HEK293T (cell line): ENCODE measurements around the gene ENPP6.

Experiments
- CTCF ChIA-PET: fragments of 350-600 bp; formaldehyde crosslinking; extraction: SDS; loops from one replicate; lab custom pipeline; 2021; ENCODE audit warnings: antibody characterized with exemption, inconsistent platforms; lab: Yijun Ruan, JAX
- POLR2A ChIA-PET: fragments of 350-600 bp; formaldehyde crosslinking; extraction: SDS; loops from one replicate; lab custom pipeline; 2020; ENCODE audit warnings: antibody characterized with exemption, inconsistent platforms; lab: Yijun Ruan, JAX
- DNase-seq: peaks from one replicate; pipeline ENCODE4 v3.0.0; 2012; ENCODE audit warnings: mixed read lengths; ENCODE audit errors: extremely low spot score
- ARNT ChIP-seq: fragments of 450-650 bp; IDR thresholded peaks from 2 replicates; pipeline ENCODE4 v1.6.1; 2017; ENCODE audit warnings: mild to moderate bottlenecking
- BHLHE40 ChIP-seq: fragments of 450-650 bp; IDR thresholded peaks from 2 replicates; pipeline ENCODE4 v1.6.1; 2016; ENCODE audit warnings: mild to moderate bottlenecking, moderate library complexity, borderline replicate concordance
- CTBP1 ChIP-seq: fragments of 450-650 bp; IDR thresholded peaks from 2 replicates; pipeline ENCODE4 v1.6.1; 2016; ENCODE audit warnings: borderline replicate concordance
- ELF4 ChIP-seq: fragments of 450-650 bp; IDR thresholded peaks from 2 replicates; pipeline ENCODE4 v1.6.1; 2017; ENCODE audit warnings: antibody characterized with exemption
- FOXA1 ChIP-seq: fragments of 450-650 bp; IDR thresholded peaks from 2 replicates; pipeline ENCODE4 v1.6.1; 2016; ENCODE audit warnings: mild to moderate bottlenecking
- FOXK2 ChIP-seq: fragments of 450-650 bp; IDR thresholded peaks from 2 replicates; pipeline ENCODE4 v1.6.1; 2016; ENCODE audit warnings: mild to moderate bottlenecking
- FOXM1 ChIP-seq: fragments of 450-650 bp; IDR thresholded peaks from 2 replicates; pipeline ENCODE4 v1.6.1; 2017; ENCODE audit warnings: mild to moderate bottlenecking, borderline replicate concordance
- HDGF ChIP-seq: fragments of 450-650 bp; IDR thresholded peaks from 2 replicates; pipeline ENCODE4 v1.6.1; 2017; ENCODE audit warnings: antibody characterized with exemption, borderline replicate concordance
- L3MBTL2 ChIP-seq: fragments of 450-650 bp; conservative IDR thresholded peaks from 2 replicates; pipeline ENCODE4 v1.6.1; 2016; ENCODE audit warnings: mild to moderate bottlenecking
- LEF1 ChIP-seq: fragments of 450-650 bp; IDR thresholded peaks from 2 replicates; pipeline ENCODE4 v1.6.1; 2017; ENCODE audit warnings: mild to moderate bottlenecking, borderline replicate concordance
- NFRKB ChIP-seq: fragments of 450-650 bp; IDR thresholded peaks from 2 replicates; pipeline ENCODE4 v1.6.1; 2016; ENCODE audit warnings: mild to moderate bottlenecking, moderate library complexity
- SP1 ChIP-seq: fragments of 450-650 bp; IDR thresholded peaks from 2 replicates; pipeline ENCODE4 v1.6.1; 2017
- SUZ12 ChIP-seq: fragments of 450-650 bp; IDR thresholded peaks from 2 replicates; pipeline ENCODE4 v1.6.1; 2016; ENCODE audit warnings: mild to moderate bottlenecking
- TARDBP ChIP-seq: fragments of 450-650 bp; IDR thresholded peaks from 2 replicates; pipeline ENCODE4 v1.6.1; 2016
- ZNF384 ChIP-seq: fragments of 450-650 bp; IDR thresholded peaks from 2 replicates; pipeline ENCODE4 v1.6.1; 2016
- TF ChIP-seq, protein P1 (sequence below): fragments of 450-650 bp; IDR thresholded peaks from 2 replicates; pipeline ENCODE4 v1.6.1; 2016

The ENPP6 gene

GRCh38 chr4:184154199-184154598 lies 63.5 kb downstream of the ENPP6 start:
- ChIA-PET POLR2A (no interaction called here), CTCF (no interaction called here)
- no peak for TF ChIP-seq TARDBP
- no peak for TF ChIP-seq LEF1
- no peak for TF ChIP-seq ZNF384
- TF ChIP-seq L3MBTL2 = no peak
- no peak for TF ChIP-seq ELF4
- TF ChIP-seq HDGF = no peak

DNA sequence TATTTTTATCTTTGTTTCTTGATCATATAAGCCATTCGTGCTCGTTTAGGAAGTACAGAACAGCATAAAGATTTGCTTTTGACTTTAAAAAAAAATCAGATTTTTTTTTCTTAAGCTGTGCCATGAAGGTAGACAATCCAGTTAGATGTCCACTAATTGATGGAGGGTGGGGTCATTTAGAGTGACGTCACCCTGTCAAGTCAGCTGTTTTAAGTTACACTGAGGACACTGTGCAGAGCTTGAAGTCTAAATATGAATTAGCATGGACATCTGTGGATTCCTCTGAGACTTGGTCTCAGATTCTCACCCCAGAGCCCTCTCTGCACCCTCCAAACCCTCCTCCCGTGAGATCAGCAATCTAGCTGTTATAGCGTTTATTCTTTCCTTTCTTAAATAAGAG lies 63.9 kb downstream of the ENPP6 start:
- ChIA-PET POLR2A (no interaction called here), CTCF (no interaction called here)

More at GRCh38 chr4:184154199-184154598, 63.5 kb downstream of the ENPP6 start:
- DNase-seq = no peak

GRCh38 chr4:184151988-184152485 lies 65.6 kb downstream of the ENPP6 start:
- TF ChIP-seq, protein P1, sequence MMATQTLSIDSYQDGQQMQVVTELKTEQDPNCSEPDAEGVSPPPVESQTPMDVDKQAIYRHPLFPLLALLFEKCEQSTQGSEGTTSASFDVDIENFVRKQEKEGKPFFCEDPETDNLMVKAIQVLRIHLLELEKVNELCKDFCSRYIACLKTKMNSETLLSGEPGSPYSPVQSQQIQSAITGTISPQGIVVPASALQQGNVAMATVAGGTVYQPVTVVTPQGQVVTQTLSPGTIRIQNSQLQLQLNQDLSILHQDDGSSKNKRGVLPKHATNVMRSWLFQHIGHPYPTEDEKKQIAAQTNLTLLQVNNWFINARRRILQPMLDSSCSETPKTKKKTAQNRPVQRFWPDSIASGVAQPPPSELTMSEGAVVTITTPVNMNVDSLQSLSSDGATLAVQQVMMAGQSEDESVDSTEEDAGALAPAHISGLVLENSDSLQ = no peak
- TF ChIP-seq L3MBTL2 (no peak), TARDBP (no peak), BHLHE40 (no peak), CTBP1 (no peak), ELF4 (no peak), ARNT (no peak), FOXM1 (no peak), SP1 (no peak), NFRKB (no peak), ZNF384 (no peak), SUZ12 (no peak), FOXK2 (no peak), HDGF (no peak), FOXA1 (no peak), LEF1 (no peak)
- DNase-seq = no peak
- CTCF ChIA-PET = interaction anchor here (1.0 kb wide), 1 partner anchor 52 kb away, joined by 3 read pairs; no protein-coding TSS in a partner anchor
- POLR2A ChIA-PET = no interaction called here

More for the DNA sequence above, 63.9 kb downstream of the ENPP6 start:
- DNase-seq = no peak
- TF ChIP-seq SUZ12 (no peak), FOXM1 (no peak), ELF4 (no peak), LEF1 (no peak), ZNF384 (no peak), SP1 (no peak), FOXA1 (no peak), FOXK2 (no peak), L3MBTL2 (no peak), TARDBP (no peak), NFRKB (no peak), ARNT (no peak), CTBP1 (no peak), BHLHE40 (no peak), HDGF (no peak)
- TF ChIP-seq, protein P1 = no peak

DNA sequence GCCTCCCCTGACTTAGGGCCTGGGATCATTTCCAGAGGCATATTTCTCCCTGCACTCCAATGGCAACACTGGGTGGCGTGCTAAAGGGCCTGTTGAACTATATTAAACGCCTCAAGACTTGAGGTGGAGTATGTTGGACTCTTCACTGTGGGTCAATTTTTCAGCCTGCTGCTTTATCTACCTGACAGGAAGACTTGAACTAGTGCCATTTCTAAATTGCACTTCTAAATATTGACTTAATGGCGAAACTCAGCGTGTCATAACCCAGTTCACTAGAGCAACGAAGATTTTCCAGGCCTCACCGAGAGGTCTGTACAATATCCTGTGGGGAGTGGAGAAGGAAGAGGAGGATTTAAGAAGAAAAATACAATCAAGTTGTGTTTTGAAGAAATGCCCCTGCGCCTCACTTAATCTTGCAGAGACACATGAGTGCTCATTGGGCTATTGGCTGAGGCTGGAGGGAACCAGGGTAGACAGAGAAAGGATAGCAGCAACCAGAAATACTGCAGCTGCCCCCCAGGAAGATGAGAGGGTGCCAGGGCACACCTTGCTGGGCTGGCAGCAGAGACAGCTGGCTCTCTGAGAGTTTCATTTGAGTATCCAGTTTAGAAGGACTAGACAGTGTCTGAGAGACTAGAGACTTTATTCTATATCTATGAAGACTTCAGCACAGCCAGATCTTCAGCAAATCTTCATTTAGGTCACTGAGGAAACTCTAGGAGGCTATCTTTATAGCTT lies 67.4 kb downstream of the ENPP6 start:
- ChIA-PET POLR2A (interaction anchor here (1.0 kb wide), 1 partner anchor 8 kb away, joined by 3 read pairs; no protein-coding TSS in a partner anchor), CTCF (interaction anchor here (0.7 kb wide), 2 partner anchors 15 to 324 kb away, joined by 3 read pairs; no protein-coding TSS in a partner anchor)
- DNase-seq = no peak
- TF ChIP-seq HDGF = no peak
- no peak for TF ChIP-seq NFRKB
- TF ChIP-seq FOXM1 = no peak
- TF ChIP-seq, protein P1 = no peak
- no peak for TF ChIP-seq ZNF384
- TF ChIP-seq ELF4 = no peak
- TF ChIP-seq L3MBTL2 = no peak
- TF ChIP-seq CTBP1 = no peak
- TF ChIP-seq FOXA1 = no peak
- TF ChIP-seq TARDBP = no peak
- TF ChIP-seq SP1 = no peak
- no peak for TF ChIP-seq FOXK2
- TF ChIP-seq ARNT = no peak
- no peak for TF ChIP-seq LEF1

GRCh38 chr4:184148738-184149637 lies 68.7 kb downstream of the ENPP6 start:
- POLR2A ChIA-PET = no interaction called here
- no peak for DNase-seq
- TF ChIP-seq TARDBP = no peak
- TF ChIP-seq ZNF384 = no peak
- TF ChIP-seq HDGF = no peak
- no peak for TF ChIP-seq FOXM1
- no peak for TF ChIP-seq NFRKB
- TF ChIP-seq FOXA1 = no peak
- no peak for TF ChIP-seq LEF1
- no peak for TF ChIP-seq ARNT
- no peak for TF ChIP-seq CTBP1
- no peak for TF ChIP-seq SUZ12
- no peak for TF ChIP-seq ELF4
- no peak for TF ChIP-seq FOXK2
- TF ChIP-seq SP1 = no peak
- CTCF ChIA-PET = interaction anchor here (1.4 to 1.7 kb wide), 2 partner anchors 19 to 49 kb away, joined by 3 to 8 read pairs; no protein-coding TSS in a partner anchor
